HEK293 (cell line): Measurements from ENCODE around the gene STXBP4.

Experiments used
- CTCF ChIA-PET: fragments of 350-600 bp; formaldehyde crosslinking; extraction: SDS; loops from one replicate; lab custom pipeline; 2021; ENCODE audit warnings: antibody characterized with exemption; lab: Yijun Ruan, JAX
- POLR2A ChIA-PET: fragments of 300-600 bp; formaldehyde crosslinking; extraction: SDS; loops from one replicate; lab custom pipeline; 2020; ENCODE audit warnings: antibody characterized with exemption, inconsistent platforms; lab: Yijun Ruan, JAX
- H3K27ac ChIP-seq: fragments of 200-500 bp; sonication (Bioruptor generic); 2 replicates; pipeline ENCODE4 v1.5.1; 2014; ENCODE audit warnings: low read depth, low read length, control low read depth, inconsistent platforms; ENCODE audit errors: extremely low read depth
- H3K36me3 ChIP-seq, 2 experiments: fragments of 200-500 bp in 1 of 2; sonication (Bioruptor generic) in 1 of 2; 1 replicate in 1 of 2; 2 replicates in 1 of 2; pipeline ENCODE4 v1.5.1; 2014 to 2017; ENCODE audit warnings: inconsistent platforms in 2 of 2, low read length in 2 of 2; ENCODE audit not compliant: control insufficient read depth in 2 of 2, insufficient read depth in 1 of 2
- H3K4me1 ChIP-seq: fragments of 200-500 bp; sonication (Bioruptor generic); 2 replicates; pipeline ENCODE4 v1.5.1; 2014; ENCODE audit warnings: mild to moderate bottlenecking, low read length, inconsistent platforms; ENCODE audit not compliant: control insufficient read depth, insufficient read depth
- H3K4me3 ChIP-seq: 2 replicates; pipeline ENCODE4 v1.5.1; 2011; ENCODE audit warnings: low read depth, mild to moderate bottlenecking, control low read depth, low read length, moderate library complexity
- H3K9me3 ChIP-seq: fragments of 200-500 bp; sonication (Bioruptor generic); 2 replicates; pipeline ENCODE4 v1.5.1; 2014; ENCODE audit warnings: low read depth, low read length, inconsistent platforms; ENCODE audit not compliant: control insufficient read depth, insufficient read depth
- BCL11B ChIP-seq: fragments of 450-650 bp; formaldehyde crosslinking; IDR thresholded peaks from 2 replicates; pipeline ENCODE4 v1.5.1; 2016; ENCODE audit warnings: low read depth, missing biosample characterization, missing genetic modification characterization
- KLF10 ChIP-seq: fragments of 450-650 bp; IDR thresholded peaks from 2 replicates; pipeline ENCODE4 v1.5.1; 2018; ENCODE audit warnings: missing biosample characterization, mild to moderate bottlenecking, missing genetic modification characterization
- SP3 ChIP-seq: fragments of 450-650 bp; formaldehyde crosslinking; IDR thresholded peaks from 2 replicates; pipeline ENCODE4 v1.5.1; 2016; ENCODE audit warnings: missing biosample characterization, missing genetic modification characterization
- SP7 ChIP-seq: fragments of 450-650 bp; formaldehyde crosslinking; IDR thresholded peaks from 2 replicates; pipeline ENCODE4 v1.5.1; 2016; ENCODE audit warnings: missing biosample characterization, missing genetic modification characterization
- YY1 ChIP-seq: fragments of 450-650 bp; formaldehyde crosslinking; IDR thresholded peaks from 2 replicates; pipeline ENCODE4 v1.5.1; 2018; ENCODE audit warnings: missing biosample characterization, missing genetic modification characterization
- ZFP3 ChIP-seq: fragments of 450-650 bp; formaldehyde crosslinking; IDR thresholded peaks from 2 replicates; pipeline ENCODE4 v1.5.1; 2016; ENCODE audit warnings: low read depth, missing biosample characterization, missing genetic modification characterization
- ZNF146 ChIP-seq: fragments of 450-650 bp; formaldehyde crosslinking; IDR thresholded peaks from 2 replicates; pipeline ENCODE4 v1.5.1; 2016; ENCODE audit warnings: missing biosample characterization, missing genetic modification characterization
- ZNF211 ChIP-seq: fragments of 450-650 bp; formaldehyde crosslinking; IDR thresholded peaks from 2 replicates; pipeline ENCODE4 v1.5.1; 2016; ENCODE audit warnings: low read depth, missing biosample characterization, missing genetic modification characterization
- ZNF274 ChIP-seq, 2 experiments: fragments of 200-500 bp in 1 of 2; fragments of 450-650 bp in 1 of 2; sonication (Bioruptor generic) in 1 of 2; formaldehyde crosslinking in 1 of 2; IDR thresholded peaks; 2 replicates each; pipeline versions ENCODE4 v1.5.1 to v1.6.1; 2014 to 2016; ENCODE audit warnings: borderline replicate concordance in 1 of 2, inconsistent platforms in 1 of 2, low read length in 1 of 2, missing biosample characterization in 1 of 2, missing genetic modification characterization in 1 of 2
- ZNF280C ChIP-seq: fragments of 450-650 bp; formaldehyde crosslinking; IDR thresholded peaks from 2 replicates; pipeline ENCODE4 v1.5.1; 2016; ENCODE audit warnings: missing biosample characterization, missing genetic modification characterization
- ZNF292 ChIP-seq: fragments of 450-650 bp; formaldehyde crosslinking; IDR thresholded peaks from 2 replicates; pipeline ENCODE4 v1.5.1; 2016; ENCODE audit warnings: low read depth, missing biosample characterization, missing genetic modification characterization, borderline replicate concordance
- ZNF394 ChIP-seq: fragments of 450-650 bp; formaldehyde crosslinking; IDR thresholded peaks from 2 replicates; pipeline ENCODE4 v1.5.1; 2016; ENCODE audit warnings: missing biosample characterization, missing genetic modification characterization, mild to moderate bottlenecking, moderate library complexity, borderline replicate concordance
- ZNF514 ChIP-seq: fragments of 450-650 bp; formaldehyde crosslinking; IDR thresholded peaks from 2 replicates; pipeline ENCODE4 v1.5.1; 2016; ENCODE audit warnings: missing biosample characterization, missing genetic modification characterization
- ZNF530 ChIP-seq: fragments of 450-650 bp; formaldehyde crosslinking; IDR thresholded peaks from 2 replicates; pipeline ENCODE4 v1.5.1; 2016; ENCODE audit warnings: low read depth, missing biosample characterization, missing genetic modification characterization
- ZNF558 ChIP-seq: fragments of 450-650 bp; formaldehyde crosslinking; IDR thresholded peaks from 2 replicates; pipeline ENCODE4 v1.5.1; 2016; ENCODE audit warnings: missing biosample characterization, missing genetic modification characterization
- ZNF580 ChIP-seq: fragments of 450-650 bp; formaldehyde crosslinking; IDR thresholded peaks from 2 replicates; pipeline ENCODE4 v1.5.1; 2016; ENCODE audit warnings: missing biosample characterization, missing genetic modification characterization
- ZNF623 ChIP-seq: fragments of 450-650 bp; formaldehyde crosslinking; IDR thresholded peaks from 2 replicates; pipeline ENCODE4 v1.5.1; 2016; ENCODE audit warnings: missing biosample characterization, missing genetic modification characterization
- ZNF645 ChIP-seq: fragments of 450-650 bp; formaldehyde crosslinking; IDR thresholded peaks from 2 replicates; pipeline ENCODE4; 2016; ENCODE audit warnings: missing biosample characterization, missing genetic modification characterization
- ZNF76 ChIP-seq: fragments of 450-650 bp; formaldehyde crosslinking; IDR thresholded peaks from 2 replicates; pipeline ENCODE4; 2016; ENCODE audit warnings: low read depth, missing biosample characterization, missing genetic modification characterization, borderline replicate concordance
- TF ChIP-seq, protein P1 (sequence below): fragments of 450-650 bp; IDR thresholded peaks from 2 replicates; pipeline ENCODE4 v1.5.1; 2018; ENCODE audit warnings: missing biosample characterization, mild to moderate bottlenecking, missing genetic modification characterization
- TF ChIP-seq, protein P2 (sequence below): fragments of 450-650 bp; formaldehyde crosslinking; IDR thresholded peaks from 2 replicates; pipeline ENCODE4 v1.5.1; 2016; ENCODE audit warnings: missing biosample characterization, missing genetic modification characterization, low read depth

Gene STXBP4

DNA sequence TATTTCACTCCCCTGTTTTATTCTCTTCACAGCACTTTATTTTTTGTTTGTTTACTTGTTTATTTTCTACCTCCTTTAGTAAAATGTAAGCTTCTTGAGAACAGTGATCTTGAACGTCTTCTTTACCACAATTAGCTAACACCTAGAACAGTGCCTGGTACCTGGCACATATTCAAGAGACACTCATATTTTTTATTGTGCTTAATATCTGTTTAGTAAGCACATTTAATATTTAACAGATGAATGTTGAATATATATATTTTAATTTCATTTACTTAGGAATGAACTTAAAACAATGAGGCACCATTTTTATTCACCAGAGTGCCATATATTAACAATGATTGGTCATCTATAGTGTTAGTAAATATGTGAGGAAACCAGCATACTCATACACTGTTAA is 130.2 kb downstream of the STXBP4 start (continued):
- TF ChIP-seq SP3, result no peak
- no peak for TF ChIP-seq ZNF394
- TF ChIP-seq ZNF280C (tag by site-specific recombination), result no peak
- no peak for TF ChIP-seq ZNF580 (tag by site-specific recombination)
- TF ChIP-seq, protein P1, sequence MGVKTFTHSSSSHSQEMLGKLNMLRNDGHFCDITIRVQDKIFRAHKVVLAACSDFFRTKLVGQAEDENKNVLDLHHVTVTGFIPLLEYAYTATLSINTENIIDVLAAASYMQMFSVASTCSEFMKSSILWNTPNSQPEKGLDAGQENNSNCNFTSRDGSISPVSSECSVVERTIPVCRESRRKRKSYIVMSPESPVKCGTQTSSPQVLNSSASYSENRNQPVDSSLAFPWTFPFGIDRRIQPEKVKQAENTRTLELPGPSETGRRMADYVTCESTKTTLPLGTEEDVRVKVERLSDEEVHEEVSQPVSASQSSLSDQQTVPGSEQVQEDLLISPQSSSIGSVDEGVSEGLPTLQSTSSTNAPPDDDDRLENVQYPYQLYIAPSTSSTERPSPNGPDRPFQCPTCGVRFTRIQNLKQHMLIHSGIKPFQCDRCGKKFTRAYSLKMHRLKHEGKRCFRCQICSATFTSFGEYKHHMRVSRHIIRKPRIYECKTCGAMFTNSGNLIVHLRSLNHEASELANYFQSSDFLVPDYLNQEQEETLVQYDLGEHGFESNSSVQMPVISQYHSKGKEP, result no peak
- TF ChIP-seq BCL11B (tag by site-specific recombination), result no peak
- TF ChIP-seq ZNF623, result no peak

GRCh38 chr17:55110521-55110920 is 142.0 kb downstream of the STXBP4 start:
- TF ChIP-seq YY1 (tag by site-specific recombination) (no peak), ZNF292 (no peak)
- H3K4me1 ChIP-seq, result no peaks in the 10 kb centered on the region
- no peaks in the 10 kb centered on the region for H3K9me3 ChIP-seq
- no peak overlapping the region for H3K4me3 ChIP-seq
- ChIA-PET POLR2A (no interaction called here), CTCF (interaction anchor here (0.6 kb wide), 1 partner anchor 42 kb away, joined by 3 read pairs; no protein-coding TSS in a partner anchor)
- H3K36me3 ChIP-seq, result no peaks in the 10 kb centered on the region
- no peak overlapping the region for H3K27ac ChIP-seq

DNA sequence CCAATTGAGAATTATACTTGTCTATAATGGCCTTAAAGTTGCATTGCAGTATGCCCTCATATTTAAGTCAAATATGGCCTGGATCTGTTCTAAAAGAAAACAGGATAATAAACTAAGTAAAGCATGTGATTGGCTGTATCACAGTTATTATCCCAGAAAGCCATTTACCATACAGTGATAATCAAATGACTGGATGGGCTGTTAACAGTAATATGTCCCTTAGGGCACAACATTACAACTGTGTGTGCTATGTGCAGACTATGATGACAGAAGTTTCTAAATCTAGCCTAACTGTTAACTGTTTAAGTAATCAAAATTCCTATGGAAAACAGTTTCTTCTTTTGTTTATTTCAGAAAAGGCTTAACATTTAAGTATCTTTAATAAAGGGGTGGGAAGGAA is 145.7 kb downstream of the STXBP4 start:
- no peak overlapping the region for H3K4me3 ChIP-seq
- POLR2A ChIA-PET, result no interaction called here

GRCh38 chr17:55116440-55116914 is 147.9 kb downstream of the STXBP4 start:
- CTCF ChIA-PET, result no interaction called here
- no peak overlapping the region for H3K27ac ChIP-seq
- H3K9me3 ChIP-seq, result no peaks in the 10 kb centered on the region
- H3K4me3 ChIP-seq, result no peak overlapping the region
- no peaks in the 10 kb centered on the region for H3K4me1 ChIP-seq
- H3K36me3 ChIP-seq, result no peaks in the 10 kb centered on the region
- POLR2A ChIA-PET, result no interaction called here
- no peak for TF ChIP-seq ZNF514 (tag by site-specific recombination)
- no peak for TF ChIP-seq KLF10
- TF ChIP-seq ZNF211 (tag by site-specific recombination), result no peak
- TF ChIP-seq ZNF146, result no peak

More for the DNA sequence above, 145.7 kb downstream of the STXBP4 start:
- CTCF ChIA-PET, result no interaction called here
- H3K4me1 ChIP-seq, result no peaks in the 10 kb centered on the region
- H3K27ac ChIP-seq, result no peak overlapping the region
- no peaks in the 10 kb centered on the region for H3K36me3 ChIP-seq
- H3K9me3 ChIP-seq, result no peaks in the 10 kb centered on the region
- no peak for TF ChIP-seq ZNF558
- TF ChIP-seq, all 188 proteins: peak for 0

- H3K36me3 ChIP-seq, result no peaks in the 10 kb centered on the region
- ChIA-PET CTCF (interaction anchor here (0.5 kb wide), 1 partner anchor 12 kb away, joined by 3 read pairs; no protein-coding TSS in a partner anchor), POLR2A (interaction anchor here (0.7 kb wide), 1 partner anchor 61 kb away, joined by 3 read pairs; no protein-coding TSS in a partner anchor)
- no peaks in the 10 kb centered on the region for H3K9me3 ChIP-seq
- no peak overlapping the region for H3K4me3 ChIP-seq
- H3K4me1 ChIP-seq, result no peaks in the 10 kb centered on the region
- H3K27ac ChIP-seq, result no peak overlapping the region
- no peak for TF ChIP-seq ZFP3 (tag by site-specific recombination)
- TF ChIP-seq SP7 (tag by site-specific recombination), result no peak
- no peak for TF ChIP-seq ZNF530 (tag by site-specific recombination)
- no peak for TF ChIP-seq ZNF274 (IDR thresholded peaks at IDR 0.05; ENCODE audit: low read length)
- TF ChIP-seq ZNF274 (tag by site-specific recombination; IDR thresholded peaks at IDR 0.05; ENCODE audit: borderline replicate concordance), result no peak
- no peak for TF ChIP-seq ZNF645 (tag by site-specific recombination)
- no peak for TF ChIP-seq ZNF76 (tag by site-specific recombination)
- TF ChIP-seq, protein P2, sequence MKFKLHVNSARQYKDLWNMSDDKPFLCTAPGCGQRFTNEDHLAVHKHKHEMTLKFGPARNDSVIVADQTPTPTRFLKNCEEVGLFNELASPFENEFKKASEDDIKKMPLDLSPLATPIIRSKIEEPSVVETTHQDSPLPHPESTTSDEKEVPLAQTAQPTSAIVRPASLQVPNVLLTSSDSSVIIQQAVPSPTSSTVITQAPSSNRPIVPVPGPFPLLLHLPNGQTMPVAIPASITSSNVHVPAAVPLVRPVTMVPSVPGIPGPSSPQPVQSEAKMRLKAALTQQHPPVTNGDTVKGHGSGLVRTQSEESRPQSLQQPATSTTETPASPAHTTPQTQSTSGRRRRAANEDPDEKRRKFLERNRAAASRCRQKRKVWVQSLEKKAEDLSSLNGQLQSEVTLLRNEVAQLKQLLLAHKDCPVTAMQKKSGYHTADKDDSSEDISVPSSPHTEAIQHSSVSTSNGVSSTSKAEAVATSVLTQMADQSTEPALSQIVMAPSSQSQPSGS (tag by site-specific recombination), result no peak
- TF ChIP-seq YY1 (tag by site-specific recombination), result no peak
Observed at GRCh38 chr17:55117164-55117563, 148.6 kb downstream of the STXBP4 start.
